Ishikawa (cell line): Measurements from ENCODE around the gene NPAS4.

Experiments used
- CEBPB ChIP-seq: IDR thresholded peaks from 2 replicates; pipeline ENCODE4 v1.6.1; 2012
- CREB1 ChIP-seq: IDR thresholded peaks from 2 replicates; pipeline ENCODE4 v1.6.1; 2012; ENCODE audit warnings: low read depth
- EGR1 ChIP-seq: IDR thresholded peaks from 2 replicates; pipeline ENCODE4 v1.6.1; 2012
- EP300 ChIP-seq: IDR thresholded peaks from 2 replicates; pipeline ENCODE4 v1.6.1; 2012; ENCODE audit warnings: borderline replicate concordance
- FOXM1 ChIP-seq: IDR thresholded peaks from 2 replicates; pipeline ENCODE4 v1.6.1; 2012; ENCODE audit warnings: low read depth, borderline replicate concordance
- NFIC ChIP-seq: IDR thresholded peaks from 2 replicates; pipeline ENCODE4 v1.6.1; 2012
- RAD21 ChIP-seq: IDR thresholded peaks from 2 replicates; pipeline ENCODE4 v1.6.1; 2012; ENCODE audit warnings: low read depth
- TAF1 ChIP-seq: IDR thresholded peaks from 2 replicates; pipeline ENCODE4 v1.6.1; 2012; ENCODE audit warnings: low read depth, mild to moderate bottlenecking
- TCF12 ChIP-seq: IDR thresholded peaks from 2 replicates; pipeline ENCODE4 v1.6.1; 2012; ENCODE audit warnings: low read depth
- TEAD4 ChIP-seq: IDR thresholded peaks from 2 replicates; pipeline ENCODE4 v1.6.1; 2012
- YY1 ChIP-seq: IDR thresholded peaks from 2 replicates; pipeline ENCODE4 v1.6.1; 2012; ENCODE audit warnings: low read depth
- ZBTB7A ChIP-seq: IDR thresholded peaks from 2 replicates; pipeline ENCODE4 v1.6.1; 2012; ENCODE audit warnings: low read depth
- TF ChIP-seq, protein P1 (sequence below): IDR thresholded peaks from 2 replicates; pipeline ENCODE4 v1.6.1; 2012; ENCODE audit warnings: low read depth, mild to moderate bottlenecking
- TF ChIP-seq, protein P2 (sequence below): IDR thresholded peaks from 2 replicates; pipeline ENCODE4 v1.6.1; 2012
- TF ChIP-seq, protein P3 (sequence below): IDR thresholded peaks from 2 replicates; pipeline ENCODE4 v1.6.1; 2012

The NPAS4 gene

DNA sequence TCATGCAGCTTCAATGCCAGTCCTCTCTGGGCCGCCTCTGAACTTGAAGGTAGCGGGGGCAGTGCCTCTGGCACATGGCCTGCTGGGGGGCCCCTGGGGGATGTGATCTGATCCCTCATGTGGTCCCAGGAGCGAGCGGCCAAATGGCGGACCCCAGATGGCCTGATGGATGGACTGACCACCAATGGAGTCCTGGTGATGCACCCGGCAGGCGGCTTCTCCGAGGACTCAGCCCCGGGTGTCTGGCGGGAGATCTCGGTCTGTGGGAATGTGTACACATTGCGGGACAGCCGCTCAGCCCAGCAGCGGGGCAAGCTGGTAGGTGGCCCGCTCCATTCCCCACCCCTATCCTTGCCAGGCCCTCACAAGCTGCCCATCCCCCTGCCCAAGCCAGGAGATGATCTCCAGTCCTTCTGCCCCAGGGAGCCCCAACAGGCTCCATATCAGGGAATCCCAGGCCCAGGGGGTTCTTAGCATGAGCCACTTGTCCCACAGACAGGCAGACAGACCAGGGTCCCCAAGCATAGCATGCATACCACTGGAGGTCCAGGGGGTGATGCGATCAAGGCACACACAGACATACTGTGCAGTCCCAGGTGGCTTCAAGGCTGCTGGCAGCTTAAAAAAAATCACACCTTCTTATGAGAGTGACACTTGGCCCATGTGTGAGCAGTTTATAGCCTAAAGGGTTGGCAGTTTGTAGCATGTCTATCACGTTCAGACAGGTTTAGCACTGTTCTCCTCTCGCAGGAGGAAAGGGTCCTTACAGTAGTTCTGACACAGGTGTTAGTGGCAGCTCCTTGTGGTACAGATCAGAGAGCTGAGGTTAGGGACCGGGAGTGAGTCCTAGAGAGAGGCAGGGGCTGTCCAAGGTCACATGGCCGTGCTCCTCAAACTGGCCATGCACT, 53.0 kb downstream of the NPAS4 start:
- TF ChIP-seq YY1 (no peak), CREB1 (no peak), ZBTB7A (no peak), CEBPB (no peak), TCF12 (no peak), RAD21 (no peak), EP300 (no peak), NFIC (no peak), EGR1 (no peak), TEAD4 (no peak), FOXM1 (no peak)
- TF ChIP-seq, protein P1, sequence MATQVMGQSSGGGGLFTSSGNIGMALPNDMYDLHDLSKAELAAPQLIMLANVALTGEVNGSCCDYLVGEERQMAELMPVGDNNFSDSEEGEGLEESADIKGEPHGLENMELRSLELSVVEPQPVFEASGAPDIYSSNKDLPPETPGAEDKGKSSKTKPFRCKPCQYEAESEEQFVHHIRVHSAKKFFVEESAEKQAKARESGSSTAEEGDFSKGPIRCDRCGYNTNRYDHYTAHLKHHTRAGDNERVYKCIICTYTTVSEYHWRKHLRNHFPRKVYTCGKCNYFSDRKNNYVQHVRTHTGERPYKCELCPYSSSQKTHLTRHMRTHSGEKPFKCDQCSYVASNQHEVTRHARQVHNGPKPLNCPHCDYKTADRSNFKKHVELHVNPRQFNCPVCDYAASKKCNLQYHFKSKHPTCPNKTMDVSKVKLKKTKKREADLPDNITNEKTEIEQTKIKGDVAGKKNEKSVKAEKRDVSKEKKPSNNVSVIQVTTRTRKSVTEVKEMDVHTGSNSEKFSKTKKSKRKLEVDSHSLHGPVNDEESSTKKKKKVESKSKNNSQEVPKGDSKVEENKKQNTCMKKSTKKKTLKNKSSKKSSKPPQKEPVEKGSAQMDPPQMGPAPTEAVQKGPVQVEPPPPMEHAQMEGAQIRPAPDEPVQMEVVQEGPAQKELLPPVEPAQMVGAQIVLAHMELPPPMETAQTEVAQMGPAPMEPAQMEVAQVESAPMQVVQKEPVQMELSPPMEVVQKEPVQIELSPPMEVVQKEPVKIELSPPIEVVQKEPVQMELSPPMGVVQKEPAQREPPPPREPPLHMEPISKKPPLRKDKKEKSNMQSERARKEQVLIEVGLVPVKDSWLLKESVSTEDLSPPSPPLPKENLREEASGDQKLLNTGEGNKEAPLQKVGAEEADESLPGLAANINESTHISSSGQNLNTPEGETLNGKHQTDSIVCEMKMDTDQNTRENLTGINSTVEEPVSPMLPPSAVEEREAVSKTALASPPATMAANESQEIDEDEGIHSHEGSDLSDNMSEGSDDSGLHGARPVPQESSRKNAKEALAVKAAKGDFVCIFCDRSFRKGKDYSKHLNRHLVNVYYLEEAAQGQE, result no peak
- TF ChIP-seq, protein P2, sequence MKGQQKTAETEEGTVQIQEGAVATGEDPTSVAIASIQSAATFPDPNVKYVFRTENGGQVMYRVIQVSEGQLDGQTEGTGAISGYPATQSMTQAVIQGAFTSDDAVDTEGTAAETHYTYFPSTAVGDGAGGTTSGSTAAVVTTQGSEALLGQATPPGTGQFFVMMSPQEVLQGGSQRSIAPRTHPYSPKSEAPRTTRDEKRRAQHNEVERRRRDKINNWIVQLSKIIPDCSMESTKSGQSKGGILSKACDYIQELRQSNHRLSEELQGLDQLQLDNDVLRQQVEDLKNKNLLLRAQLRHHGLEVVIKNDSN, result no peak
- TF ChIP-seq, protein P3, sequence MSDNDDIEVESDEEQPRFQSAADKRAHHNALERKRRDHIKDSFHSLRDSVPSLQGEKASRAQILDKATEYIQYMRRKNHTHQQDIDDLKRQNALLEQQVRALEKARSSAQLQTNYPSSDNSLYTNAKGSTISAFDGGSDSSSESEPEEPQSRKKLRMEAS, result no peak

DNA sequence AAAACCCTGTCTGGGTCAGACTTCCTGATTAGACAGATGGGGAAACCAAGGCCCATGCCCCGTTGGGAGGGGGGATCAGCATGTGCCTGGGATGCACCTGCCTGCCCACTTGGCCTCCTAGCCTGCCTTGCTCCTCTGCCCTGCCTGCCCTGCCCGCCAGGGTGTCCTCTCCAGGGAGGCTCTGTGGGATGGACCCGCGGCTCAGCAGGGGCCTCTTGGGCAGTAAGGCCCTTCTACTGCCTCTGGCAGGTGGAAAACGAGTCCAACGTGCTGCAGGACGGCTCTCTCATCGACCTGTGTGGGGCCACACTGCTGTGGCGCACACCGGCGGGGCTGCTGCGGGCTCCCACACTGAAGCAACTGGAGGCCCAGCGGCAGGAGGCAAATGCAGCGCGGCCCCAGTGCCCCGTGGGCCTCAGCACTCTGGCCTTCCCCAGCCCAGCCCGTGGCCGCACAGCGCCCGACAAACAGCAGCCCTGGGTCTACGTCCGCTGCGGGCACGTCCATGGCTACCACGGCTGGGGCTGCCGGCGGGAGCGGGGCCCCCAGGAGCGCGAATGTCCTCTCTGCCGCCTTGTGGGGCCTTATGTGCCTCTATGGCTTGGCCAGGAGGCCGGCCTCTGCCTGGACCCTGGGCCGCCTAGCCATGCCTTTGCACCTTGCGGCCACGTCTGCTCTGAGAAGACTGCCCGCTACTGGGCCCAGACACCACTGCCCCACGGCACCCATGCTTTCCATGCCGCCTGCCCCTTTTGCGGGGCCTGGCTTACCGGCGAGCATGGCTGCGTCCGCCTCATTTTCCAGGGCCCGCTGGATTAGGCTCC, 54.7 kb downstream of the NPAS4 start:
- TF ChIP-seq ZBTB7A (no peak), EP300 (no peak), EGR1 (no peak), TAF1 (no peak), FOXM1 (no peak), TCF12 (no peak), YY1 (no peak), TEAD4 (no peak), CEBPB (no peak), CREB1 (no peak), NFIC (no peak), RAD21 (no peak)
- TF ChIP-seq, protein P1, result no peak
- TF ChIP-seq, protein P2, result no peak
- TF ChIP-seq, protein P3, result no peak
